AG10803 (cell line): ENCODE data around the gene KIF18A.
A peak's percentile ranks its signal among the peaks of the same experiment; 100 is the strongest.

Experiments
- DNase-seq: peaks from one replicate; pipeline ENCODE4 v3.0.0; 2010; ENCODE audit warnings: low read depth
- H3K4me3 ChIP-seq: 2 replicates; pipeline ENCODE4 v1.5.1; 2011; ENCODE audit warnings: mild to moderate bottlenecking, low read length, control low read depth
- CTCF ChIP-seq: conservative IDR thresholded peaks from 2 replicates; pipeline ENCODE4 v1.5.1; 2011; ENCODE audit warnings: mild to moderate bottlenecking, low read length, control low read depth, inconsistent platforms

KIF18A gene

GRCh38 chr11:28083118-28083517, 24.8 kb downstream of the KIF18A start:
- no peak overlapping the region for H3K4me3 ChIP-seq
- no peak for TF ChIP-seq CTCF
- no peak for DNase-seq

- no peak overlapping the region for H3K4me3 ChIP-seq
- no peak for DNase-seq
- TF ChIP-seq CTCF, result no peak
Measured at GRCh38 chr11:28077521-28077920, 30.4 kb downstream of the KIF18A start.

- no peak overlapping the region for H3K4me3 ChIP-seq
- no peak for TF ChIP-seq CTCF
- DNase-seq, result peak; percentile 14
Measured at GRCh38 chr11:28072321-28072720, 35.6 kb downstream of the KIF18A start.

GRCh38 chr11:28071305-28071704, 36.7 kb downstream of the KIF18A start:
- no peak for TF ChIP-seq CTCF
- DNase-seq, result no peak
- H3K4me3 ChIP-seq, result no peak overlapping the region

GRCh38 chr11:28058333-28058732, 49.6 kb downstream of the KIF18A start:
- no peak overlapping the region for H3K4me3 ChIP-seq
- DNase-seq, result peak; percentile 75
- no peak for TF ChIP-seq CTCF

- no peak overlapping the region for H3K4me3 ChIP-seq
- peak; percentile 30 for DNase-seq
- no peak for TF ChIP-seq CTCF
Measured at GRCh38 chr11:28054821-28055220, 53.1 kb downstream of the KIF18A start.

- DNase-seq, result peak; percentile 8
- no peak for TF ChIP-seq CTCF
- H3K4me3 ChIP-seq, result no peak overlapping the region
Measured at GRCh38 chr11:28049338-28050216, 58.4 kb downstream of the KIF18A start.
